Fibroblast of upper back skin (primary cell): ENCODE measurements around the gene COCH.
"Not testable (repeated sequence)": the region's sequence is repeated elsewhere in the genome, so short reads cannot be mapped to it uniquely, and the experiment has no call there.

ENCODE experiments used
- DNase-seq: peaks from one replicate; pipeline ENCODE4 v3.0.0-alpha.2; 2013

Gene COCH

GRCh38 chr14:30876692-30877091, 2.3 kb downstream of the COCH start:
- DNase-seq = no peak

DNA sequence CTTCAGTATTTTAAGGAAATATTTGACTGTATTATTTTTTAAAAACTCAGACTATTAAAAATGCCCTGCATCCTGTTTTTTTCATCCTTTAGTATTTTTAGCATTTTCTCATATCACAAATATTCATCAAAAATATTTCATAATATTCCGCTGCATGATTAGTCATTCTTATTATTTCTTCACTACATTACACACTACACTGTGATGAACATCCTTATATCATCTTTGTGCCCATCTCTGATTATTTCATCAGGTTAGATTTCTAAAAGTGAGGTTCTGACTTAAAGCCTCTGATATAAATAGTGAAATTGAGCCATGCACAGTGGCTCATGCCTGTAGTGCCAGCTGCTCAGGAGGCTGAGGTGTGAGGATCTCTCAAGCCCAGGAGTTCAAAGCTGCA, 8.1 kb downstream of the COCH start:
- no peak for DNase-seq

DNA sequence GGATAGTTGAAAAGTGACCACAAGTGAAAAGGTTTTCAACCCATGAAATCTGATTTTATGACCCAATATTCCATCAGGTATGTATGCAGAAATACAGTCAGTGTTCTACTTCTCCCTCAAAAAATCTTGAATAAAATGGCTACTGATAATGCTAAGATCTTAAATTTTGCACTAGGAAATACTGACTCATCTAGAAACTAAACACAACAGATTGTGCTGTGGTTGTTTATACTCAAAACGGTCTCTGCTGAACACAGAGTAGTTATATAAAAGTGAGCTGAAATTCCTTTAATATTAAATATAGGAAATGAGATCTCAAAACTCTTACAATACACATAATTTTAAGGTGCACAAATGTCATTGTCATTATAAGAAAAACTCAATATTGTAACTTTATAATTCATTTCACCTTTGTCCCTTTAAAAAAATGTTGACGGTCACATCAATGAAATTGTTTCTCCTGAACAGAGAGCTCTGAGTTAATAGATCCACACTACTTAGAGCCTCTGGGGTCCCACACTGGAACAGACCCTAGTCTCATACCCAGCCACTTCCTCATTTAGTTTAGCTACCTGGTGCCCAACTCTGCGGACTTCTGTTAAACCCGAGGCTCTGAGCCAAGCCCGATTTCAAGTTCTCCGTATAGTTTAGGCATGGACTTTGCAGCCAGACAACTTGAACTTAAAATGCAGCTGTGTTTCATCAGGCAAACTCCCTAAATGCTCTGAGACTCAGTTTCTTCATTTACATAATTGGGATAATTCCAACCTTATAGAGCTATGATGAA, 9.3 kb downstream of the COCH start:
- DNase-seq = no peak

DNA sequence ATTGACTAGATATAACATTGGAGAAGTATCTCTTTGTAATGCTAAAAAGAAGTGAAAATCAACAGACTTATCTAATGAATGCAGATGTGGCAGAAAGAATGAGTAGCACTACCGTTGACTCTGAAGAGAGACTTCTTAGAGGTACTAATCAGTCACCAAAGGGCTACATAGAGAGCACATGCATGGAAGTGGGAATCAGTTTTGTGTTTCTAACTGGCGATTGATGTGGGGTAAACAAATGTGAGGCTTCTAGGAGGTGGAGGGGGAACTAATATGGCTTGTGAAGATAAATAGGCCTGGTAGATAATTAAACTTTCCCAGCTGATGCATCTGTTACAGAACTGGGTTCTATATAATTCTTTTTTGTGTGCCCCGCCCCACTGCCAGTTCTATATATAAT, 10.5 kb downstream of the COCH start:
- no peak for DNase-seq

- peak; percentile 35 for DNase-seq
Measured at GRCh38 chr14:30885840-30886740, 11.7 kb downstream of the COCH start.

DNA sequence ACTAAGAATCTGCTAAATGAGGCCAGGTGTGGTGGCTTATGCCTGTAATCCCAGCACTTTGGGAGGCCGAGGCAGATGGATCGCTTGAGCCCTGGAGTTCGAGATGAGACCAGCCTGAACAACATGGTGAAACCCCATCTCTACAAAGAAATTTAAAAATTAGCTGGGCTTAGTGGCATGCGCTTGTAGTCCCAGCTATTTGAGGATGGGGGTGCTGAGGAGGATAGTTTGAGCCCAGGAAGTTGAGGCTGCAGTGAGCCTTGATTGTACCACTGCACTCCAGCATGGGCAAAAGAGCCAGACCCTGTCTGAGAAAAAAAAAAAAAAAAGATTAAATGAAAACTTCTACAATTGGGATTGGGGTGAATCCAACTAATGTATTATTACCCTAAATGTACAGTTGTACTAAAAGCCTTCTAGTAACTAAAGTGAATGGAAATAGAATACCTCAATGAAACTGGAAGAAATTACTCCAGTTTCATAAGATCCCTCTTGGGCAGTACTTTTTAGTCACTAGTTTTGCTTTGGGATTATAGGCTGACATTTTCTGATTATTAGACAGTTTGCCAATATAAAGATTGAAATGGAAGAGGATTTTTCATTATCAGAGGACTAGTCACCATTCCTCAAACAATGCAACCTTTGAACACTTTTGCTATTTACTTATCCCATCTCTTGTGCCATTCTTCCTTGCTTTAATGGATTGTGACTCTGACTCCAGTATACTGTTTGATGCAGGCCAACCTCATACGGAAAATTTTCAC, 14.3 kb downstream of the COCH start:
- DNase-seq = no peak

DNA sequence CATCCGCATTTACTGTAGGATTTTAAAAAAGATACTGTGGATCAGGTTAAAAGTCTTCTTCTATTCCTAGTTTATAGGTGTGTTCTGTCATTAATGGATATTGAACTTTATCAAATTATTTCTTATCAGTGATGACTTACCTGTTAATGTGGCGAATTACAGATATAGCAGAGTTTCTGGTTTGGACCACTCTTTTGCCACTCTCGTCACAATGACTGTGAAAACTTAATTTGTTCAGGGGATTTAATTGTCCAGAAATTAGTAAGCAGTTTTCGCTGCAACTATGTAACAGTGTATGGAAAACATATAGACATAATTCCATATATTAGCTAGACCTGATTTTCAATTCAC, 14.9 kb downstream of the COCH start:
- DNase-seq = no peak

DNA sequence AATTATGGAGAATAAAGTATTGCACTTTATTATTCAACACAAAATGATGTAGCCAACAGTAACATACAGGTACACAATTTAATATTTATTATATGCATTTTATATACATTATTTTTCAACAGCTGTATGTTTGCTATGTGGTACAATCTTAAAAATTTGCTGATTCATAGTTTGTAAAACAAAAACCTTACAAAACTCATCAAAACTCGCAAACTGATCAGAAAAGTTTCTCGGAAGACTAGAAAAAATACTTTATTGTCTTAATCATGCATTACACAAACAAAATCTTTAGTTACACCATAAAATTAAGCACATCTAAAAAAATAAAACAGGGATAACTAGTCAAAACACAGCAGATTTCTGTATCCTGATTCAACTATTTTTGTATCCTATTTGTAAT, 19.5 kb downstream of the COCH start:
- DNase-seq = no peak

- DNase-seq = no peak
Measured at GRCh38 chr14:30894923-30895515, 20.7 kb downstream of the COCH start.

- DNase-seq = no peak
Measured at GRCh38 chr14:30896435-30896834, 22.1 kb downstream of the COCH start.

DNA sequence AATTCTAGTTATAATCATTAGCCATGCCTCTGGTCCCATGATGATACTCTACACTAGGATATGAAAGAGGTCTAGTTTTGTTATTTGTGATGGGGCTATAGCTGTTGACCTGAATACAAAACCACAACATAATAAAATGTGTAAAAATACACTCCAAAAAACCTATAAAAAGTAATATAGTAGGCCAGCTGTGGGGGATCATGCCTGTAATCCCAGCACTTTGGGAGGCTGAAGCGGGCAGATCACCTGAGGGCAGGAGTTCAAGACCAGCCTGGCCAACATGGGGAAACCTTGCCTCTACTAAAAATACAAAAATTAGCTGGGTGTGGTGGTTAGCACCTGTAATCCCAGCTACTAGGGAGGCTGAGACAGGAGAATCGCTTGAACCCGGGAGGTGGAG, 22.8 kb downstream of the COCH start:
- not testable (repeated sequence) for DNase-seq

GRCh38 chr14:30903285-30904124, 29.1 kb downstream of the COCH start:
- no peak for DNase-seq

GRCh38 chr14:30906752-30907658, 32.6 kb downstream of the COCH start:
- DNase-seq = peak; percentile 12

DNA sequence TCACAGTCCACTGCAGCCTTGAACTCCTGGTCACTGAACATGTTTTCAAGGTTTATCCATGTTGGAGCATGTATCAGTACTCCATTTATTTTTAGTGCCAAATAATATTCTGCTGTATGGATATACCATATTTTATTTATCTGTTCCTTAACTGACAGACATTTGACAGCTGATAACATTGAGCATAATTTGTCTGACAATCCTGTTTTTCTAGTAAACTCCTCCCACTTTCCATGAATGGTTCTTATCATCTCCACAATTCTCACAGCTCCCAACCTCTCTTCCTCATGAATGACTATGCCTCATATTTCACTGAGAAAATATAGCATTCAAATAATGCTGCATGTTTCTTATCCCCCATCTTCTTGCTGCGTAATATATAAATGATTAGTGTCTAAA, 33.3 kb downstream of the COCH start:
- DNase-seq = no peak

DNA sequence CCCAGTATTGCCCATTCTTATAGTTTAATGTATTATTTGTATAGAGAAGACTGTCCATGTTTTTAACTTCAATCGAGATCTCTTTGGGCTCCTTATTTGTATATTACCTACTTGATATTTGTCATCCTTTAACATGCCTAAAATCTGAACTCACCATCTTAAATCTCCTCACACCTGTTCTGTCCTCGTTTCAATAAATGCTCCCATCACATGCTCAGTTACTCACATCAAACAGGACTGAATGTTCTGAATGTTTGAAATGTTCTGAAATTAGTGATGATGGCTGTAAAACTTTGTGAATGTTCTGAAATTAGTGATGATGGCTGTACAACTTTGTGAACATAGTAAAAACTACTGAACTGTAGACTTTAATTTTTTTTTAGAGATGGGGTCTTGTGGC, 34.5 kb downstream of the COCH start:
- no peak for DNase-seq

- no peak for DNase-seq
Measured at GRCh38 chr14:30914812-30915211, 40.5 kb downstream of the COCH start.

- DNase-seq = no peak
Measured at GRCh38 chr14:30915596-30915995, 41.2 kb downstream of the COCH start.

DNA sequence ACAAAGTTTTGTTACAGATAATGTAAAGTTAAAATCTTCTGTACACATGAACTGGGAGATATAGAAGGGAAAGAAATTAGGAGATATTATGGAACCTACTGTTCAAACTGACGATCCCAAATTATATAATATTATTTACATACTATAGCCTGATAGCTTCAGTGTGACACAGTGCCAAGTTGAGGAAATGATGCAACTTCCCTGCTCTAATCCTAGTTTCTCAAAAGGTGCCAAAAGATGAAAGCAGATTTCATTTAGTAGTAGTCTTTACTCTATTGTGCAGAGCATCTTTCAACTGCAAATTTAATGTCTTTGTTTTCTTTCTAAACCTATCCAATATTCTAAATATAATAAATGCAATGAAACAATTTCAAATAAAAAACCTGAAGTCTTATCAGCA, 46.9 kb downstream of the COCH start:
- peak; percentile 31 for DNase-seq

GRCh38 chr14:30921788-30922187, 47.4 kb downstream of the COCH start:
- DNase-seq = no peak

GRCh38 chr14:30925254-30925653, 50.9 kb downstream of the COCH start:
- DNase-seq = no peak

DNA sequence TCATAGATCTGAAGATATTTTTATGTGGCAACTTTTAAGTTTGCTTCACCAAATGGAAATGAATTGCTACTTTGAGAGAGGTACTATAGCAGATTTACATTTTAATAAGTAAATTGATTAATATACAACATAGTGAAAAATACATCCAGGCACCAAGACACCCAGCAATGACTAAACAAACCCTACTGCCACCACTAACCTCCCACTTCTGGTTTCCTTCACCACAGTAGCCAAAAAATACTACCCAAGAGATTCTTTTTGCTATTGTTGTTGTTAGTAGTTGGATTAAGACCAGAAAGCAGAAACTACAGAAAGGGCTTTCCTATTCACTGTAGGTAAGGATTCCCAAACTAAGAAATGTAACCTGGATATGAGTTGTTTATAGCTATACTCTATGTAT, 54.1 kb downstream of the COCH start:
- no peak for DNase-seq
